T1000 (cell line): ENCODE results near the gene AGBL2.
"Not testable (repeated sequence)": the region's sequence is repeated elsewhere in the genome, so short reads cannot be mapped to it uniquely, and the experiment has no call there.

ENCODE experiments used
- DNase-seq: peaks from one replicate; lab custom pipeline; 2025; ENCODE audit warnings: mixed read lengths; lab: John Stamatoyannopoulos, UW

The AGBL2 gene

GRCh38 chr11:47689480-47689879, 25.7 kb downstream of the AGBL2 start:
- no peak for DNase-seq

DNA sequence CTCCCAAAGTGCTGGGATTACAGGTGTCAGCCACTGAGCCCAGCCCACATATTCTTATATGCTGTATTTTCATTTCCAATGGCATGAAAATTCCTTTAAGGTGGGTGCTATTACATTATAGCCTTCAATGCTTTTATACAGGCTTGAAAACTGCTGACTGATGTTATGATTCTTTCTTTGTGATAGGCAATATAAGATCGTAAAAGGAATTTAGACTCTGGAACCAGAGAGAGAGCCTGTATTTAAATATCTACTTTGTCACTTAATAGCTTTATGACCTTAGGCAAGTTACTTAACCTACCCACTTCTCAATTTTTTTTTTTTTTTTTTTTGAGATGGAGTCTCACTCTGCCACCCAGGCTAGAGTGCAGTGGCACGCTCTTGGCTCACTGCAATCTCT, 26.2 kb downstream of the AGBL2 start:
- no peak for DNase-seq

- DNase-seq: no peak
Observed at GRCh38 chr11:47688111-47688510, 27.1 kb downstream of the AGBL2 start.

- not testable (repeated sequence) for DNase-seq
Observed at GRCh38 chr11:47686704-47687103, 28.5 kb downstream of the AGBL2 start.

GRCh38 chr11:47686151-47686550, 29.0 kb downstream of the AGBL2 start:
- DNase-seq: no peak

GRCh38 chr11:47675851-47676250, 39.3 kb downstream of the AGBL2 start:
- no peak for DNase-seq

DNA sequence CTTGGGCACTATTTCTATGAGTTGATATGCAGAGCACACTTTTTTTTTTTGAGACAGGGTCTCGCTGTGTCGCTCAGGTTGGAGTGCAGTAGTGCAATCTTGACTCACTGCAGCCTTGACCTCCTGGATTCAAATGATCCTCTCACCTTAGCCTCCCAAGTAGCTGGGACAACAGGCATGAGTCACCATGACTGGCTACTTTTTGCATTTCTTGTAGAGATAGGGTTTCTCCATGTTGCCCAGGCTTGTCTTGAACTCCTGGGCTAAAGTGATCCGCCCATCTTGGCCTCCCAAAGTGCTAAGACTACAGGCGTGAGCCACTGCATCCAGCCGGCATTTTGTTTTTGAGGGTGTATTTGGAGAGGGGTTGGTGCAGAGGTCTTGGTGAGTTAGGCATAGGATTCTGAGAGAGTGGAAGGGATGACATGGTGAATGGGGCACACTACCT, 42.9 kb downstream of the AGBL2 start:
- DNase-seq: no peak

DNA sequence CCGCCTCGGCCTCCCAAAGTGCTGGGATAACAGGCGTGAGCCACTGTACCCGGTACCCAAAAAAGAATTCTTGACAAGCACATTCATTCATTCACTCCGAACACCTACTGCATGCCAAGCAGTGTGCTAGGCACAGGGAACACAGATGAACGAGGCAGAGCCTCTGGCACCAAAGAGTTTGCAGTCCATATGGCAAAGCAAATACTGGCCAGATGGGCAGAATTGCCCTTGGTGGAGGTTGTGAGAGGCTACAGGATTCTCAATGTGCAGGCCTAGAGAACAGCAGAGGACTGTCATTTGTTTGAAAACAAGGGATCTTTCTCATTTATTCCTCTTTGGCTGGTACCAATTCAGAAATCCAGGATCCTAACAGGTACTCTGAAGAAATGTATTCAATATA, 45.3 kb downstream of the AGBL2 start:
- DNase-seq: no peak

DNA sequence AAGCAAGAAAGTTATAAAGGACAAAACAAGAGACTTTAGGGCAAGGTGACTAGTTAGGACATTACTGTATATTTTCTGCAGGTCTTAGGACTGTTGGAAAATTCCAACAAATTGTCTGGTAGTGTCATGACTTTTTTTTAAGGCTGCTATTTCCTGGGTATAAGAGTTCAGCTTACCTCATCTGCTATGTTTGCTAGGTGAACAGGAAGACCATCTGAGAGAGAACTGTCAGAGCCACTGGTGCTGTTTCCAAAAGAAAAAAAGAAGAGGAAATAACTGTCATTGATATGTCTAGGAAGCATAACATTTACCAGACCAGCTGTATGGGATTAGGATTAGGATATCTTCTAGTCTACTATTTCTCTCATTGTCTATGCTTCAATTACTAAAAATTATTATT, 46.5 kb downstream of the AGBL2 start:
- DNase-seq: no peak

DNA sequence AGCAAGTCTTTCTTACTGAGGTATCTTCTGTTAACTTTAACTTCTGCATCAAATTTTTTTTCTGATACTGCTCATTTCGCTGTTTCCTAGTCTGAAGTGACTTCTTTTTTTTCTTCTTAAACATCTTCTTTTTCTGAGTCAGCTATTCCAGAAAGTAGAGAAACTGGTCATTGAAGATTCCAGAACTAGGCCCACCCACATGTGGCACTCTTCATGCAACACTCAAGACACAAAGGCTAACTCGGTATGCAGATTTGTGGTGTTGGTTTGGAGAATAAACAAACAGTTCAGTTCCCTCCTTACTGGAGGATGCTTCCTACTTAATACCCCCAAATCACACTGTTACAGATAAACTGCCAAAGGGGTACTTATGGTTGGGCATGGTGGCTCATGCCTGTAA, 47.6 kb downstream of the AGBL2 start:
- DNase-seq: no peak

DNA sequence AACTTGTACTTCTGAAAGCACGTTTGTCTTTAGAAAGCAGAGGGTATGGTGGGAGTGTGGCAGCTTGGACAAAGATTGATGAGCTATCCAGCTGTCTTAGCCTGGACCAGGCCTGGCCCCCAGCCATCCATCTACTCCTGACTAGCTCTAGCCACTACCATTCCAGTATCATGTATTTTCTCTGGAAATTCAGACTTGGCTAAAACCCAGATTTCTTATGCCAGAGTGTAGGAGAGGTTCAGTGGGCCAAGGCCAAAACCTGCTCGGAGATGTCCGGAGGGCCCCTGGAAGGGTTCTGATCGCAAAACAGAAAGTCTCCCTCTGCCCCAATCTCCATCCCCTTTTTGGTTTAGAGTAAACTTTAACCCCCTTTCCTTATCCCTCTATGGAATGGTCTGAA, 48.0 kb downstream of the AGBL2 start:
- no peak for DNase-seq

GRCh38 chr11:47664936-47665335, 50.2 kb downstream of the AGBL2 start:
- DNase-seq: not testable (repeated sequence)

- DNase-seq: no peak
Observed at GRCh38 chr11:47661245-47661644, 53.9 kb downstream of the AGBL2 start.

- no peak for DNase-seq
Observed at GRCh38 chr11:47659276-47659675, 55.9 kb downstream of the AGBL2 start.

GRCh38 chr11:47656260-47656885, 58.8 kb downstream of the AGBL2 start:
- DNase-seq: no peak

DNA sequence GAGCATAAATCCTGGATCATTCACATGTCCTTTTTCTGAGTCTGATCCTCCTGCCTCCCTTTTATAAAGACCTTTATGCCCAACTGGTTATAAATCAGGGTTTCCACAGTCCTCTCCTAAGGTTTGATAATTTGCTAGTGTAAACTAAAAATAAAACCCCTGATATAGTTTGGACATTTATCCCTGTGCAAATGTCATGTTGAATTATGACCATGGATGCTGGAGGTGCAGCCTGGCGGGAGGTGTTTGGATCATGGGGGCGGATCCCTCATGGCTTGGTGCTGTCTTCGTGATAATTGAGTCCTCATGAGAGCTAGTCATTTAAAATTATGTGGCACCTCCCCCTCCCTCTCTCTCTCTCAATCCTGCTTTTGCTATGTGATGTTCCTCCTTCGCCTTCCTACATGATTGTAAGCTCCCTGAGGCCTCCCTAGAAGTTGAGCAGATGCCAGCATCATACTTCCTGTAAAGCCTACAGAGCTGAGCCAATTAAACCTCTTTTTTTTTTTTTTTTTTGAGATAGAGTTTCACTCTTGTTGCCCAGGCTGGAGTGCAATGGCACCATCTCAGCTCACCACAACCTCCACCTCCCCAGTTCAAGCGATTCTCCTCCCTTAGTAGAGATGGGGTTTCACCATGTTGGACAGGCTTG, 63.2 kb downstream of the AGBL2 start:
- no peak for DNase-seq

GRCh38 chr11:47649276-47649675, 65.9 kb downstream of the AGBL2 start:
- no peak for DNase-seq

DNA sequence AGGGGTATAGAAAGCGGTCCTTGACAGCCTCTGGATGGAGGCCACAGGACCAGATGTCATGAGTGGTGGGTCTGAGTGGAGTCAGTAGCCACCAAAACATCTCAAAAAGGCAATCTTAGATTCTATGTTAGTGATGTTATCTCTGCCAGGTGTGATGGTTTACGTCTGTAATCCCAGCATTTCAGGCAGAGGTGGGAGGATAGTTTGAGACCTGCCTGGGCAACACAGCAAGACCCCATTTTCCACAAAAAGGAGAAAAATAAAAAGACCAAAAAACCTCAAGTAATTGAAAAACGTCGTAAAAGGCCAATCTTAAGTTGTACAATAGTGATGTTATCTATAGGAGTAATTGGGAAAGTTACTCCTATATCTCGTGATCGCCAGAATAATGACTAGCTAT, 69.2 kb downstream of the AGBL2 start:
- DNase-seq: no peak

DNA sequence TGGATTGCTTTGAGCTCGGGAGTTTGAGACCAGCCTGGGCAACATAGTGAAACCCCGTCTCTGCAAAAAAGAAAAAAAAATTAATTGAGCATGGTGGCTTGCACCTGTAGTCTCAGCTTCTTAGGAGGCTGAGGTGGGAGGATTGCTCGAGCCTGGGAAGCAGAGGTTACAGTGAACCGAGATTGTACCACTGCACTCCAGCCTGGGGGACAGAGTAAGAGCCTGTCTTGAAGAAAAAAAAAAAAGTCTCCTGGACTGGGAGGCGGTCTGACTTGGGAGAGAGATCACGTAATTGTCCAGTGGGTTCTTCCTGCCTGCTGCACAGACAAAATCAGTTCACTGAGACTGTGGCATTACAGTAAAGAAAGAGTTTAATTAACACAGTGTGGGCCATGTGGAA, 69.7 kb downstream of the AGBL2 start:
- DNase-seq: no peak

DNA sequence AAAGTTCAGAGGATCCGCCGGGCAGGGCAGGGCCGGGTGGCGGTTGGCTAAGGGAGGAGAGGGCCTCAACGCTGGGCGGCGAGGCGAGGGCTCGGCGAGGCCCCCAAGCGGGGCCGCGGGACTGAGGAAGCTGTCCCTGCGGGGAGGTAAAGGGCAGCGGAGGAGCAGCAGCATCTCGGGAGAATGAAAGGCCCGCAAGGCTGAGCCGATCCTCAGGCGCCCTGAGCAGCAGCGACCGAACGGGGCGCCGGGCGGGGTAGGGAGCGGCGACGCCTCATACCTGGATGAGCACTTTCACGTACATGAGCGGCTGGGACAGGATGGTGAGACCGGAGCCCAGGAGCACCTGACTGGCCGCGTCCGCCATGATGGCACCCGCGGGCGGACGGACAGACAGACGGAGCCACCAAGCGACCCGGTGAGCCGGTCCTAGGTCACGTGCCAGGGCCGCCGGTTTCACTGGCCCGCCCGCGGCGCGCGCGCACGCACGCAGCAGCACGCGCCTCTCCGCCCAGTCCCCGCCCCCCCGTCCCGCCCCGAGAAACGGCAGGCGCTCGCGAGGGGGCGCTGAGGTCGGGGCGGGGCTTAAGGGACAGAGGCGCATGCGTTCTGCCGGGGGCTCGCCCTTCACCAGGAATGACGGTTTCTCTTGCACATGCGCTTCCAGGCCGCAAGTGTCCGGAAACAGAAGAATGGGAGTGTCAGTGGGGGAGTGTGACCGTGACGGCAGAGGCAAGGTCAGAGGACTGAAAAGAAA, 72.9 kb downstream of the AGBL2 start, which contains the start of gene MTCH2:
Gene MTCH2 (minus strand): TSS at position 461 of the 757 bp plus-strand sequence. CDS start 94 bp downstream, at position 367.
- peak; percentile 88 for DNase-seq

DNA sequence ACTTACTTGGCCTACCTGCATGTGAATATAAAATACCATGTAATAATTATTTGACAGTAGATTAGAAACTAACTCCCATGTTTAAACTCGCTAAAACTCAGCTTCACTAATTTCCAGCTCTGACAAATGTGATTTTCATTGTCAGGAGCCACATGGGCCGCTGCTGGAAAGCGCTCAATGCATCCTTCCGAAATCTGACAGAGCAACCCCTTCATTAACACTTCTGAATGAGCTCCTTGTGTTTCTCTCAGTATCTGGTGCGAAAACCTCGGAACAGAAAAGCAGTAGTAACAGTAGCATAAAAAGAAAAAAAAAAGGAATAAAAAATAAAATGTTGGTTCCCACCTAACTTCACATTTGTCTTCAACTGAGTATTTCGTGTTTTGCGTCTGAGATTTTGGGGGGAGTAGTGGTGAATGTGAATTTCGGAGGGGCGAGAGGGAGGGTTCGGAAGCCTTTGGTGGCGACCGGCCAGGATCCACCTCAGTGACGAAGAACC, 73.5 kb downstream of the AGBL2 start:
- DNase-seq: no peak

DNA sequence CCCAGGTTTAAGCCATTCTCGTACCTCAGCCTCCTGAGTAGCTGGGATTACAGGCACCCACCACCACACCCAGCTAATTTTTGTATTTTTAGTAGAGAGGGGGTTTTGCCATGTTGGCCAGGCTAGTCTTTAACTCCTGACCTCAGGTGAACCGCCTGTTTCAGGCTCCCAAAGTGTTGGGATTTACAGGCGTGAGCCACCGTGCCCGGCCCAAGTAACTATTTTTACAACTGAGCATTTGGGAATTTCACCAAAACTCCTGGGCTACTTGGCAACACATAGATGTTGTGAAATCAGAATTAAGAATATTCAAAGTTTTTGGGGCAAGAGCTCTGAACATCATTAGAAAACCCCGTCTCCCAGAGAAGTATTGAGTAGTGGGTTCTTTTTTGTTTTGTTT, 74.7 kb downstream of the AGBL2 start:
- not testable (repeated sequence) for DNase-seq

GRCh38 chr11:47636331-47636730, 78.8 kb downstream of the AGBL2 start:
- not testable (repeated sequence) for DNase-seq
